ENCODE results near the gene ZNF132. TPM values are rescaled to one million over a fixed set of nuclear protein-coding genes. Genes with fewer than 3 reads are reported as not detected.

The ZNF132 gene
- total and polyA plus RNA-seq, 9 of the 15 experiments (the other 6 are each of a cell fraction or from before 2014, with no cell fraction given): 0.03 to 0.42 (median 0.10) TPM; not detected in 5

DNA sequence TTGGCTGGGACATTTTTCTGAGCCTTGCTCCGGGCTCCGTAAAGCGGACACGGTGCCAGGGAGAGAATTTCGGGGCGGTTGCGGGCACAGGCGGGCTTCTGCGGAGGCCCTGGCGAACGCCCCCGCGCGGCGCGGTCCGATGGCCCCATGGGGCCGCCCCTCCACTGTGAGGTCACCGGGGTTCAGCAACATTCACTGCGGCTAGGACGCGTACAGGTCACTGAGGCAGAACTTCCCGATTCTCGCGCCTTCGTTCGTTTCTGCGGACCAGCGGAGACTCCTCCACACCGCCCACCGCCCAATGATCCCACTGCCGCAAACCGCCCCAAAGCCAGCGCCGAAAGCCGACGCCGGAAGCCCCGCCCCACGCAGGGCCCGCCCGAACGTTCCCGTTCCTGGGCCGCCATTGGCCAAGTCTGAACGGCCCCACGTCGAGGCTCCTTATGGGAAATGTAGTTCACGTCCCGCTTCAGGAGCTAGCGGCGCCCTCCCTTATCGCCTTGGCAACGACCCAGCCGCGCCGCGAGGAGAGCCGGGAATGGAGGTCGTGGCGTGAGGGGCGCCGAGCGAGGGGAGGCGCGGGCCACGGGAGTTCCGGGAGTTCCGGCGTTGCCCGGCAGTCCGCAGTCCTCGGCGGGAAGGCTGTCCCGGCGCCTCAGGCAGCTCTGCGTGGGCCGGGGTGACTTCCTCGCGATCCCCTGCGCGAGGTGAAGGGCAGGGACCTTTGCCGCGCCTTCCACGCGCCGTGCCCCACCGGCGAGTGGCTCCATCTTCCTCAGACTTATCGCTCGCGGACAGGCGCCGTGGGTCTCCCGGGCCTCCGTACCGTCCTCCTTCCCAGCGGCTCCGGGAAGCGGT is 31.6 kb downstream of the ZNF132 start, which contains the start of gene ZNF584 (continued):
- TF ChIP-seq, protein P1, sequence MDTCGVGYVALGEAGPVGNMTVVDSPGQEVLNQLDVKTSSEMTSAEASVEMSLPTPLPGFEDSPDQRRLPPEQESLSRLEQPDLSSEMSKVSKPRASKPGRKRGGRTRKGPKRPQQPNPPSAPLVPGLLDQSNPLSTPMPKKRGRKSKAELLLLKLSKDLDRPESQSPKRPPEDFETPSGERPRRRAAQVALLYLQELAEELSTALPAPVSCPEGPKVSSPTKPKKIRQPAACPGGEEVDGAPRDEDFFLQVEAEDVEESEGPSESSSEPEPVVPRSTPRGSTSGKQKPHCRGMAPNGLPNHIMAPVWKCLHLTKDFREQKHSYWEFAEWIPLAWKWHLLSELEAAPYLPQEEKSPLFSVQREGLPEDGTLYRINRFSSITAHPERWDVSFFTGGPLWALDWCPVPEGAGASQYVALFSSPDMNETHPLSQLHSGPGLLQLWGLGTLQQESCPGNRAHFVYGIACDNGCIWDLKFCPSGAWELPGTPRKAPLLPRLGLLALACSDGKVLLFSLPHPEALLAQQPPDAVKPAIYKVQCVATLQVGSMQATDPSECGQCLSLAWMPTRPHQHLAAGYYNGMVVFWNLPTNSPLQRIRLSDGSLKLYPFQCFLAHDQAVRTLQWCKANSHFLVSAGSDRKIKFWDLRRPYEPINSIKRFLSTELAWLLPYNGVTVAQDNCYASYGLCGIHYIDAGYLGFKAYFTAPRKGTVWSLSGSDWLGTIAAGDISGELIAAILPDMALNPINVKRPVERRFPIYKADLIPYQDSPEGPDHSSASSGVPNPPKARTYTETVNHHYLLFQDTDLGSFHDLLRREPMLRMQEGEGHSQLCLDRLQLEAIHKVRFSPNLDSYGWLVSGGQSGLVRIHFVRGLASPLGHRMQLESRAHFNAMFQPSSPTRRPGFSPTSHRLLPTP (IDR thresholded peaks at IDR 0.05; ENCODE audit: borderline replicate concordance, extremely low read depth, insufficient read length): no peak
- TF ChIP-seq CBFA2T3 (IDR thresholded peaks at IDR 0.05) (no peak), ETS2 (tag; IDR thresholded peaks at IDR 0.05; ENCODE audit: borderline replicate concordance, poor library complexity, severe bottlenecking) (no peak), PML (IDR thresholded peaks at IDR 0.05; ENCODE audit: low read length) (peak; percentile 49; the same call in 1 of the 2 replicates), HDAC6 (IDR thresholded peaks at IDR 0.05; ENCODE audit: low read depth, low read length) (no peak), POLR2H (tag; IDR thresholded peaks at IDR 0.05; ENCODE audit: low read depth) (peak; percentile 88), EP400 (IDR thresholded peaks at IDR 0.05) (peak; percentile 84), CCNT2 (IDR thresholded peaks at IDR 0.05; ENCODE audit: borderline replicate concordance, extremely low read depth, insufficient read length, low read depth, low read length) (peak; percentile 78), HNRNPL (IDR thresholded peaks at IDR 0.05; ENCODE audit: low read depth, low read length) (peak; percentile 47; the same call in 1 of the 2 replicates), TAF7 (tag; IDR thresholded peaks at IDR 0.05) (peak; percentile 69), MYNN (IDR thresholded peaks at IDR 0.05) (peak; percentile 60), MYNN (CRISPR knock-in tag; IDR thresholded peaks at IDR 0.05) (no peak), FOXK1 (CRISPR knock-in tag; IDR thresholded peaks at IDR 0.05; ENCODE audit: borderline replicate concordance) (0 out of 2 replicates have a peak, but pooled peaks have one; percentile 59), NR2C2 (CRISPR knock-in tag; IDR thresholded peaks at IDR 0.05) (peak; percentile 55), NR2C2 (tag; IDR thresholded peaks at IDR 0.05) (peak; percentile 96), RBM22 (IDR thresholded peaks at IDR 0.05; ENCODE audit: low read depth, low read length, poor library complexity, severe bottlenecking) (peak; percentile 89), ZBTB1 (CRISPR knock-in tag; IDR thresholded peaks at IDR 0.05; ENCODE audit: borderline replicate concordance, low read depth) (peak; percentile 57; the same call in 1 of the 2 replicates), ZC3H4 (CRISPR knock-in tag; IDR thresholded peaks at IDR 0.05; ENCODE audit: borderline replicate concordance) (no peak), ATF1 (CRISPR knock-in tag; IDR thresholded peaks at IDR 0.05) (no peak), ATF1 (tag; IDR thresholded peaks at IDR 0.05) (peak; percentile 84)
- TF ChIP-seq, protein P2, sequence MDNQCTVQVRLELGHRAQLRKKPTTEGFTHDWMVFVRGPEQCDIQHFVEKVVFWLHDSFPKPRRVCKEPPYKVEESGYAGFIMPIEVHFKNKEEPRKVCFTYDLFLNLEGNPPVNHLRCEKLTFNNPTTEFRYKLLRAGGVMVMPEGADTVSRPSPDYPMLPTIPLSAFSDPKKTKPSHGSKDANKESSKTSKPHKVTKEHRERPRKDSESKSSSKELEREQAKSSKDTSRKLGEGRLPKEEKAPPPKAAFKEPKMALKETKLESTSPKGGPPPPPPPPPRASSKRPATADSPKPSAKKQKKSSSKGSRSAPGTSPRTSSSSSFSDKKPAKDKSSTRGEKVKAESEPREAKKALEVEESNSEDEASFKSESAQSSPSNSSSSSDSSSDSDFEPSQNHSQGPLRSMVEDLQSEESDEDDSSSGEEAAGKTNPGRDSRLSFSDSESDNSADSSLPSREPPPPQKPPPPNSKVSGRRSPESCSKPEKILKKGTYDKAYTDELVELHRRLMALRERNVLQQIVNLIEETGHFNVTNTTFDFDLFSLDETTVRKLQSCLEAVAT (IDR thresholded peaks at IDR 0.05): 0 out of 4 replicates have a peak, but pooled peaks of 1 of the 2 experiments have one; percentile 27
- TF ChIP-seq, protein P3, sequence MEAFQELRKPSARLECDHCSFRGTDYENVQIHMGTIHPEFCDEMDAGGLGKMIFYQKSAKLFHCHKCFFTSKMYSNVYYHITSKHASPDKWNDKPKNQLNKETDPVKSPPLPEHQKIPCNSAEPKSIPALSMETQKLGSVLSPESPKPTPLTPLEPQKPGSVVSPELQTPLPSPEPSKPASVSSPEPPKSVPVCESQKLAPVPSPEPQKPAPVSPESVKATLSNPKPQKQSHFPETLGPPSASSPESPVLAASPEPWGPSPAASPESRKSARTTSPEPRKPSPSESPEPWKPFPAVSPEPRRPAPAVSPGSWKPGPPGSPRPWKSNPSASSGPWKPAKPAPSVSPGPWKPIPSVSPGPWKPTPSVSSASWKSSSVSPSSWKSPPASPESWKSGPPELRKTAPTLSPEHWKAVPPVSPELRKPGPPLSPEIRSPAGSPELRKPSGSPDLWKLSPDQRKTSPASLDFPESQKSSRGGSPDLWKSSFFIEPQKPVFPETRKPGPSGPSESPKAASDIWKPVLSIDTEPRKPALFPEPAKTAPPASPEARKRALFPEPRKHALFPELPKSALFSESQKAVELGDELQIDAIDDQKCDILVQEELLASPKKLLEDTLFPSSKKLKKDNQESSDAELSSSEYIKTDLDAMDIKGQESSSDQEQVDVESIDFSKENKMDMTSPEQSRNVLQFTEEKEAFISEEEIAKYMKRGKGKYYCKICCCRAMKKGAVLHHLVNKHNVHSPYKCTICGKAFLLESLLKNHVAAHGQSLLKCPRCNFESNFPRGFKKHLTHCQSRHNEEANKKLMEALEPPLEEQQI (IDR thresholded peaks at IDR 0.05): no peak

Measured in K562 (cell line).